ENCODE data around the gene TRAF6.
"Not testable (repeated sequence)": the region's sequence is repeated elsewhere in the genome, so short reads cannot be mapped to it uniquely, and the experiment has no call there.

Gene TRAF6

GRCh38 chr11:36499315-36499714 lies 10.8 kb downstream of the TRAF6 start:
- H3K4me3 ChIP-seq (ENCODE audit: low read depth, low read length) = no peak overlapping the region
- no peak for DNase-seq (ENCODE audit: low read depth)

- DNase-seq (ENCODE audit: low read depth) = no peak
- no peak overlapping the region for H3K4me3 ChIP-seq (ENCODE audit: low read depth, low read length)
Observed at GRCh38 chr11:36498721-36499120, 11.4 kb downstream of the TRAF6 start.

GRCh38 chr11:36493332-36493731 lies 16.7 kb downstream of the TRAF6 start:
- DNase-seq (ENCODE audit: low read depth) = no peak
- H3K4me3 ChIP-seq (ENCODE audit: low read depth, low read length) = no peak overlapping the region

GRCh38 chr11:36492724-36493304 lies 17.3 kb downstream of the TRAF6 start:
- DNase-seq (ENCODE audit: low read depth) = no peak
- no peak overlapping the region for H3K4me3 ChIP-seq (ENCODE audit: low read depth, low read length)

- H3K4me3 ChIP-seq (ENCODE audit: low read depth, low read length) = no peak overlapping the region
- no peak for DNase-seq (ENCODE audit: low read depth)
Observed at GRCh38 chr11:36490026-36490806, 19.9 kb downstream of the TRAF6 start.

- no peak for DNase-seq (ENCODE audit: low read depth)
- H3K4me3 ChIP-seq (ENCODE audit: low read depth, low read length) = no peak overlapping the region
Observed at GRCh38 chr11:36488096-36488495, 22.0 kb downstream of the TRAF6 start.

- H3K4me3 ChIP-seq (ENCODE audit: low read depth, low read length) = no peak overlapping the region
- DNase-seq (ENCODE audit: low read depth) = no peak
Observed at GRCh38 chr11:36487619-36488018, 22.5 kb downstream of the TRAF6 start.

- H3K4me3 ChIP-seq (ENCODE audit: low read depth, low read length) = no peak overlapping the region
- no peak for DNase-seq (ENCODE audit: low read depth)
Observed at GRCh38 chr11:36485298-36486002, 24.6 kb downstream of the TRAF6 start.

- DNase-seq (ENCODE audit: low read depth) = not testable (repeated sequence)
Observed at GRCh38 chr11:36483042-36483441, 27.0 kb downstream of the TRAF6 start.

GRCh38 chr11:36480833-36481232 lies 29.2 kb downstream of the TRAF6 start:
- H3K4me3 ChIP-seq (ENCODE audit: low read depth, low read length) = no peak overlapping the region
- DNase-seq (ENCODE audit: low read depth) = no peak

More at GRCh38 chr11:36483042-36483441, 27.0 kb downstream of the TRAF6 start:
- H3K4me3 ChIP-seq (ENCODE audit: low read depth, low read length) = not testable (repeated sequence)

GRCh38 chr11:36478700-36479329 lies 31.3 kb downstream of the TRAF6 start:
- no peak for DNase-seq (ENCODE audit: low read depth)
- H3K4me3 ChIP-seq (ENCODE audit: low read depth, low read length) = no peak overlapping the region

GRCh38 chr11:36475192-36475591 lies 34.9 kb downstream of the TRAF6 start:
- no peak overlapping the region for H3K4me3 ChIP-seq (ENCODE audit: low read depth, low read length)
- no peak for DNase-seq (ENCODE audit: low read depth)

GRCh38 chr11:36471577-36471976 lies 38.5 kb downstream of the TRAF6 start:
- DNase-seq (ENCODE audit: low read depth) = no peak
- no peak overlapping the region for H3K4me3 ChIP-seq (ENCODE audit: low read depth, low read length)

GRCh38 chr11:36469881-36470802 lies 39.9 kb downstream of the TRAF6 start:
- no peak overlapping the region for H3K4me3 ChIP-seq (ENCODE audit: low read depth, low read length)
- DNase-seq (ENCODE audit: low read depth) = peak; percentile 65

GRCh38 chr11:36469063-36469462 lies 41.0 kb downstream of the TRAF6 start:
- no peak for DNase-seq (ENCODE audit: low read depth)
- H3K4me3 ChIP-seq (ENCODE audit: low read depth, low read length) = no peak overlapping the region

- no peak overlapping the region for H3K4me3 ChIP-seq (ENCODE audit: low read depth, low read length)
Observed at GRCh38 chr11:36467916-36468315, 42.2 kb downstream of the TRAF6 start.

GRCh38 chr11:36467012-36467411 lies 43.1 kb downstream of the TRAF6 start:
- DNase-seq (ENCODE audit: low read depth) = no peak
- no peak overlapping the region for H3K4me3 ChIP-seq (ENCODE audit: low read depth, low read length)

More at GRCh38 chr11:36467916-36468315, 42.2 kb downstream of the TRAF6 start:
- DNase-seq (ENCODE audit: low read depth) = no peak

GRCh38 chr11:36465449-36466163 lies 44.5 kb downstream of the TRAF6 start:
- peak; percentile 38 for DNase-seq (ENCODE audit: low read depth)
- H3K4me3 ChIP-seq (ENCODE audit: low read depth, low read length) = no peak overlapping the region
